M059J (cell line): ENCODE results near the gene CCDC40. TPM values are rescaled to one million over a fixed set of nuclear protein-coding genes. Genes with fewer than 3 reads are reported as not detected.

ENCODE experiments used
- DNase-seq: peaks from one replicate; pipeline ENCODE4 v3.0.0-alpha.2; 2012; ENCODE audit warnings: low read depth
- total RNA-seq: library from RNA; depleted of rRNA; stranded (reverse); fragments of >200 nt; shearing (Covaris generic); gene quantifications from 2 replicates; pipeline ENCODE4 v1.2.3, GENCODE V29; 2014

The CCDC40 gene
- total RNA-seq, 1 experiment from 2014 or later = 0.94 TPM

DNA sequence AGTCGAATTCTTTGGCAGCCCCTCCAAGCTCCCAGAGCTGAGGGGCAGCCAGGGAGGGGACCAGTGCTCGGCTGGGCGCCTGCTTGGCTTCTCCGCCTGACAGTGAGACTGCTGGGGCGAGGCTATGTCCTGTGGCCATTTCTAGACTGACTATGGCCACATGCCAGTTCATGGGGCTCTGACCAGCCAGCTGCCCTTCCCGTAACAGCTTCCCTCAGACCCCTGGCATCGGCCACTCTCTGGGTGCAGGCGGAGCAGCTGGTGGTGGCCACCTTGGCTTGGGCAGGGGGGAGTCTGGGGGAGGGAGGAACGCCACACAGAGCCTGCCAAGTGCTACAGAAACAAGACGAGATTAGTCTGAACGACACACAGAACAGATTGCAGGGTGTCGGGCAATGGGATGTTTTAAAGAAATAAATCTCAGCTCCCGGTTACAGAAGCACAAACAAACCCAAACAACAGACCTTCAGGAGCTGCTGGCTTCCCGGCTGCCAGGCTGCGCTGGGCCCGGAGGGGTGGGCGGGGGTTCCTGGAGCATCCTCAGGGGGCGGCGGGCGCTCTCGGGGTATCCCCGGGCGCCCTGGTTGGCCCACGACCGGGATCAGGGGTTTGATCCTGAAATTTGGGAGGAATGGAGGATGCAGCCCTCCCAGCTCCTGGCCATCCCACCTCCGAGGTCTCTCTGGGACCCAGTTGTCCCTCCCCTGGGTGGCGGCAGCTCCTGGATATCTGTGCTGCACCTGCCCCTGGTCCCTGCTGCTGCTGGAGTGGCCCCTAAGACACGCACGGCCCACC lies 35.3 kb upstream of the CCDC40 start:
- DNase-seq = no peak

DNA sequence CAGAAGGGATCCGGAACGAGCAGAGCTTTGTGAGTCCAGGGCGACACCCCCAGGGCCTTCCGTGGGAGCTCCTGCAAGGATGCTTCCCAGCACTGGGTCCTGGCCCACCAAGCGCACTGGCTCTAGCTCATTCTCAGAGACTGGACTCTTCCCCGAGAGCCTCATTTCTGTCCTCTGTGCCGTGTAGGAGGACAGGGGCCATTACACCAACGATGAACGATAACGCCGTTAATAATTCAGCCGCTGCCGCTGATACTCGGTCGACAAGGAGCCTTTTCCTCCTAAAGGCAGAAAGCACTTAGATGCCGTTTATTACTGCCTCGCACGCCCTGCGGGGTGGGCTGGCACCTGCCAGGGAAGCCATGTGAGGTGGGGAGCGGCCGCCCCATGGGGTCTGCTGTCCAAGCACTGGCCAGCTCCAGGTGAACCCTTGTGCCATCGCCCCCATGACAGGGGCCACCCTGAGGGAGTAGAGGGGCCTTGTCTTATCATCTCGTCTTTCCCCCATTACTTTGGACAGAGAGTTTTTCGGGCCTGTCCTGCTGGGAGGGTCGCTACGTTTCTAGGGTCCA lies 34.3 kb upstream of the CCDC40 start:
- DNase-seq = no peak

DNA sequence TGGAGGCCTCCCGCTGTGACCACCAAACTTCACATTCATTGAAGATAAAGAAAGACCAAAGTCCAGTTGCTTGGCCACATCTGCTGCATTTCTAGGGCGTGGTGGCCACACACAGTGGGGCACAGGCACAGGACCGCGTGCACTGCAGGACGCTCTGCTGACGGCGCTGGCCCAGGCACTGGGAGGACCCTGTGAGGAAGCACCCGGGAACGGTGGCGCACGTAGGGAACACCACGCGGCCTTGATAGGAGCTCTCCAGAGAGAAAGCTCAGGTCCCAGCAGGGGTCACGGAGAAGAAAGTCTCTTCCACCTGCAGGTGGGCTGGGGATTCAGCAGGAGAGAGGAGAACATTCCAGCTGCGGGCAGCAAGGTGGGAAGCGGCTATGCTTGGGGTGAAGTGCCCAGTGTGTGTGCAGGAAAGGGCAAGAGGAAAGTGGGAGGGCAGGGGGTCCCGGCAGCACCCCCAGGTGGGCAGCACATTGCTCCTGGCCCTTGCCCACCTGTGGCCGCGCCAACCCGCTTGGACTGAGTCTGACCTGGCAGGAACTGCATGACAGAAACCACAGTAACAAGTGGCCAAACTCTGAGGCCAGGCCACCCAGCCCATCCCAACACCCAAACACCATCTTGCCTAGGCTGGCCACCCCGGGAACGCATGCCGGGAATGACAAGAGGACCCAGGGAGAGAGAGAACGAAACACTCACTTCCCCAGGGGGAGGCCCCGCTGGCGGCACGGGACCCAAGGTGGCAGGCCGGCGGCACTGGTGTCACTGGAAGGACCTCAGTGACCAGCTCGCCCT lies 33.6 kb upstream of the CCDC40 start:
- no peak for DNase-seq

DNA sequence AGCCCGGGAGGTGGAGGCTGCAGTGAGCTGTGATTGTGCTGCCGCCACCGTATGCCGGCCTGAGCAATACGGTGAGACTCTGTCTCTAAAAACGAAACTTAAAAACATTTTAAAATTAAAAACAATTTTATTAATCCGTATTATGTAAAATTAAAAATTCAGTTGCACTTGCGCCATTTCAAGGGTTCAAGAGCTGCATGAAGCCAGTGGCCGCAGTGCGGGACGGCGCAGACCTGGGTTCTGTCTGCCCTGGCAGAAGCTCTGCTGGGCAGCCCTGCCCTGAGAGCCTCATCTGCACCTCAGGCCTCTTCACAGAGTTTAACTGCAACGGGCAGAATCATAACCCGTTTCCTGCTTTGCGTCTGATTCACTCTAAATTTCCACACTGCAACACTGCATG lies 32.5 kb upstream of the CCDC40 start:
- DNase-seq = no peak

DNA sequence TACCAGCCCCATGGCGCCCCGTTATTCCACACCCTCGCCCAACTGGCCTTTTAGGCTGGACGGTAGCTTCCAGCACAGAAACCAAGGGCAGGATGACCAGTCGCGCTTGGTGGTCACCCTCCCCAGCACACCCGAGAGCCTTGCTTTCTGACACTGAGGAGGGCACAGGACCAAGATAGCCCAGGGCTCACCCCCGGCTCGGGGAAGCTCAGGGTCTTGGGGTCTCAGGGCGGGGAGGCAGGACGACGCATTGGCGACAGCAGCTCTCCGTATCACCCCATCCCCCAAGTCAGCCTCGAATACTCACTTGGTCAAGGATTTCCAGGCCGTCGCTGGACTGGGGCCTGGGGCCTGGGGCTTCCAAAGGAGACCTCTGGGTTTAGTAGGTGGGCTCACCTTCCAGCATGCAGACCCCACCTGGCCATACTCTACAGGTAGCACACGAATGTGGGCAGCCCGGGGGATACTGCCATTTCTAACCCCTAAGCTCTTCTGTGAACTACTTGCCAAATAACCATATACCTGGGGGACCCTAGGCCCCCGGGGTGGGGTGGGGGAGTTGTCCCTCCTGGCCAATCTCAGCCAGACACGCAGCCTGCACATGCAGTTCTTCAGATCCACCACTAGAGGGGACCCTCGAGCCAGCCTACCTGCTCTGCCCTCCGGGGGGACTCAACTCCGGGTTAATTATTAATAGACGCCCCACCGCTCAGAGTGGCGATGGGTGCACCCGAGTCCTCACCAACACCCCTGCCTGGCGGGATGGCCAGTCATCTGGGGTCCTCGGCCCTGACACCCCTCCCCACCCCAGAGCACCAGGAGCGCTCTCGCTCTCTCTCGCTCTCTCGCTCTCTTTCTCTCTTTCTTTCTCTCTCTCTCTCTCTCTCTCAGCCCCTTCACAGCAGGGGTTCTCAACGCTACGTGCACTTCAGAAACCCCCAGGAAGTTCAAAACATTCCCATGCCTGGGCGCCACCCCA lies 30.8 kb upstream of the CCDC40 start:
- peak; percentile 33 for DNase-seq

DNA sequence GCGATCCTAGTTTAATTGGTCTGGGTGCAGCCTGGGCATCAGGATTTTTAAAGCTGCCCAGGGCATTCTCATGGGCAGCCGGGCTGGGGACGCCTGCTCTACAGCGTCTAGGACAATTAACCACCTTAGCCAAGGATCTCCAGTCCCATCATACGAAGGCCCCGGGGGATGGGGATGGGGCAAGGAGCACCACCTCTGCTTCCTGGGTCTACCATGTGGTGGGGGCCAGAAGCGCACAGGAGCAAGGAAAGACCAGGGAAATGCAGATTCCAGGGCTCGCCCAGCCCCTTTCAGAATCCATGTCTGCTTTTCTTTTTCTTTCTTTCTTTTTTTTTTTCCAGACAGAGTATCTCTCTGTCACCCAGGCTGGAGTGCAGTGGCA lies 30.1 kb upstream of the CCDC40 start:
- DNase-seq = no peak

DNA sequence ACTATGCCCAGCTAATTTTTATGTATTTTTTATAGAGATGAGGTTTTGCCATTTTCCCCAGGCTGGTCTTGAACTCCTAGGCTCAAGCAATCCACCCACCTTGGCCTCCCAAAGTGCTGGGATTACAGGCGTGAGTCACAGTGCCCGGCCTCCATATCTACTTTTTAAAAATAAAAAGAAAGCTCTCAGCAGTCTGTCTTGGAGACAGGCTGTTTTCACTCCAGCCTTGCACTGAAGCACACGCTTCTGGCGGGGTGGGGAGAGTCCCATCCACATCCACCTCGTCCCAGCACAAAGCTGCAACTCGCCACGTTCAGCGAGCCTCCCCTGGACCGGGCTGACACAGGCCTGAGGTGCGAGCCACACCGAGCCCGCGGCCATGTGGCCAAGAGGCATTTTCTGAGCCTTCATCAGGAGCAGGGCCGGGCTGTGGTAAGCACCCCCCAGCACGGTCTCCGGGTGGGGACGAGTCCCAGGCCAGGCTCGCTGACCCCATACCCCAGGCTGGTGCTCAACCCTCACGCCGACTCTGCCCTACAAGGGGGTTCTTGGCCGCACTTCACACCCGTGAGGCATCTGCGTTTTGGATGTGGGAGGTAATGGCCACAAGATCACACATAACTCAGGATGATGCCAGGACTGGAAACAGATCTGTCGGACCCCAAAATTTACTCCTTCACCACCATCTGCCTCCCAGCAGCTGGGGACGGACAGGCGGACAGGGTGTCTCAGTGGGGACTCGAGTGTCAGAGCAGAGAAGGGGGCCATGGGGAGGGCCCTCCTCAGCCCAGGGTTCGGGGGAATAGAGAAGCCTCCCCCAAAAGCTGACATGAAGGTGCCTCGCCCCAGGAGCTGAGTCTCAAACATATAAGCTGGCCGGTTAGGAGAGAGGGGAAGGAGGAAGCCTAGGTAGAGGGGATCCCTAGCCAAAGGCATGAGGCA lies 29.4 kb upstream of the CCDC40 start:
- DNase-seq = no peak

DNA sequence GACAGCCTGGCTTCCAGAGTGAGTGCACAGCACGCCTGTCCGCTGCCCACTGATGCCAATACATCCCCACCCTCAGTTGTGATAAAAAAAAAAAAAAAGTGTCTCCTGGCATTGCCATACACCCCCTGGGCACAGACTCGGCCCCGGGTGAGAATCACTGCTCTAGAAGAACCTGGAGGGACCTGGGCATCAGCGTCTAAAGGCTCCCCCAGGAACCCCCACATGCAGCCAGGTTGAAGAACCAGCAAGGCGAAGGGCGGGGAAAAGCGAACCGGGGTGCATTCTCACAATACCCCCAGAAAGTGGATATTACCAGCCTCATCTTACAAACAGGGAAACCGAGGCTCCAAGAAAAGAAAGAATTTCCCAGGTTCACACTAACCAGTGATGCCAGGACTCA lies 28.5 kb upstream of the CCDC40 start:
- no peak for DNase-seq

DNA sequence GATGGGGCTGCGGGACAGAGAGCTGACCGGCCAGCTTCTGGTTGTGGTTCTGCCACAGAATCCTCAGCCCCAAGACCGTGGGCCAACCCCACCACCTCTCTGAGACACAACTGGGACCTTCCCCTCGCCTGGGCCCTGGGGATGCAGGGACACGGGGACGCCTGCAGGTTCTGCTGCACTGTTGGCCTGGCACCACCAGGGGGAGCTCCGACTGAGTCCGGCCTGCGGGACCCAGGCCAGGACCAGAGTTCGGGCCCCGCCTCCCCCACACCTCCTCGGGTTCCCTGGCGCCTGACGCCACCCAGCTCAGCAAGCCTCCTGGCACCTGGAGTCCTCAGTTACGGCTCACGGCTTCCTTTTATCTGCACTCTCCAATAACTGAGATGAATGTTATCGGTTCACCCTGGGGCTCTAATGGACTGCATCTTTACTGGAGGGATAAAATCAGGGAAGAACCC lies 28.0 kb upstream of the CCDC40 start:
- DNase-seq = peak; percentile 62

DNA sequence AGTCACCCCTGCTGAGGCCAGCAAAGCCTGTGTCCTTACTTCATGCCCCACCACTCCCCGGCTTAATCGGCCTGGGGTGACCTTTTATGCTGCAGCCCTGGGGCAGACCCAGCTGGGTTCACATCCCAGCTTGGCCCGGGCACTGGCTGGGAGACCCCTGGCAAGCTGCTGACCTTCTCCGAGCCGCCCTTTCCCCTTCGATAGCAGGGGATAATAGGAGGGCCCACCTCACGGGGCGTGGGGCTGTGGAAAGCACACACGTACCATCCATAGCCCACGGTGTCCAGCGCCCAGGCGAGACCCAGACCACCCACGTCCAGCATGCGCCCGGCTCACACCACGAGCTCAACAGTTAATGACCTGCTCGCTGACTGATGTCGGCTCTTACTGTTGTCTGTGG lies 27.6 kb upstream of the CCDC40 start:
- no peak for DNase-seq

DNA sequence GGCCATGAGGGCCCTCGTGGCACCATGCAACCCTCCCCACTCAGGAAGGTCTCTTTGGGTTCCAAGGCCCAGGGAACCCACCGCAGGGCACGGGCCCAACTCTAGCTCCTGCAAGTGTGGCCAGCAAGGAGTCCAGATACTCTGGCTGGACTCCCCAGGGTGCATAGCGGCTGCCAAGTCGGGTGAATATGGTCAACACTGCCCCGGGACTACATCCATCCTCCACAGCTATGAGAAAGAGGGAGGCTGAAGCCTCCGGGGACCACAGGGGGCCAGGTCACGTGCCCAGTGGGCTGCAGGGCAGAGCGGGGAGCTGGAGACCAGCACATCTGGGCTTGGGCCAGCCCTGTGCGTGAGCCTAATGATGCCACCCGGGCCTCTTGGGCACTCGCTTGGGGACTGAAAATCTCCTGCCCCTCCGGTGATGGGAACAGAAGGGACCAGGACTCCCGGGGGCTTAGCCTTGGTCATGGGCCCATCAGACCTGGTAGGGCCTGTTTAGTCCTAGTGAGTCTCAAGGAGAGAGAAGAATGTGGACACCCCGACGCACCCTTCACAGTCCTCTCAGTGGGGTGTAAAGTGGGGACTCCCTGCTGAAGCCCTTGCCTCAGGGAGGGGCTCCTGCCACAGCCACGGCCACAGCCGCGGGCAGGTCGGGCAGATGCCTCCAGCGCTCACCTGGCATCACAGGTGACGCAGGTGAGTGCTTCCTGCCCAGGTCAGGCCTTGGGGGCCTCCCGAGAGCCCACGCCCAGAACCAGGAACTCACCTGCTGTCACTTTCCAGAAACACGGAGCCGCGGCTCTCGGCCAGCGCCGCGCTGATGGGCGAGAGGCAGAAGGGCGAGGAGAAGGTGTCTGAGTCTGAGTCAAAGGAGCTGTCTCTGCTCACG lies 26.8 kb upstream of the CCDC40 start:
- DNase-seq = no peak

DNA sequence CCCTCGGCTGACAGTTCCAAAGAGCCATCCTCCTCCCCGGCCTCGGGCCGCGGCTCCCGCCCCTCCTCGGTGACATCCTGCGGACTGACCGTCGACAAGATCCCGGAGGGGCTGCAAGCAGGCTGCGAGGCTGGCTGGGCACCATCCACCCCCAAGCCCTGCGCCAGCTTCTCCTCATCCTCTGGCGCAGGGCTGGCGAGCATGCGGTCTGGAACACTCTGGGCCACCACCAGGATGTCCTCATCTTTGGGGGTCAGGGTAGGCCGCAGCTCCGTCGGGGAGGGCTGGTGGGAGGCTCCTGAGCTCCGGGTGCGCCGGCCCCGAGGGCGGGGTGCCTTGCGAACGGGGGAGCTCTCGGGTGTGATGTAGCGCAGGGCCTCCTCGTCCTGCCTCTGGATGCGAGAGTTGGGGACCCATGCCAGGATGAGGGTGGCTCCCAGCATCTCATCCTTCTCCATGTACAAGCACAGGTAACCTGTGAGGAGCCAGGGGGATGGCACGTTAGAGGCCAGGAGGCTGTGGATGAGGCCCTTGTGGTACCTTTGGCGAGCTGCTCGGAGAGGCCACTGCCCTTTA lies 26.1 kb upstream of the CCDC40 start:
- no peak for DNase-seq

DNA sequence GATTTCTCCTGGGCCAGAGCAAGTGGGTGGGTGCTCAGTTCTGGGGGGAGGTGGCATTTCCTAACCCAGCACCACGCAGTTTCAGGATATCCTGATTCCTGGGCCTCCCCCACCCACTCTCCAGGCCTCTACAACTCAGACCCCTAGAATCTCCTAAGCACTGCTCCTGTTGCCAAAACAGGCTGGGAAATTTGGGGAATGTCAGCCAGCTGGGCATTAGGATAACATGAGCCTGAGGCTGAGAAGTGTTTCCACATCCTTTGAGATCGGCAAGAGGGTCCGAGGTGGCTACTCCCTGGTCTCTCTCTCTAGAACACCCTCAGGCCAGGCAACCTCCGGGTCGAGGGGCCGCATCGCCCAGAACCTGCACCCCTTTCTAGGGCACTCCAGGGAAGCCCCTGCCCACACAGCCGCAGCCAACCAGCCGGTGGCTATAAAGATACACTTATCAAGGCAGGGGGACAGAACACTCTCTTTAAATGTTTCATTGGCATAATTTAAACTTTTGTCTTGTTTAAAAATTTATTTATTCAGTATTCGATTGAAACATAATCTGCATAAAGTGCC lies 24.4 kb upstream of the CCDC40 start:
- DNase-seq = no peak

DNA sequence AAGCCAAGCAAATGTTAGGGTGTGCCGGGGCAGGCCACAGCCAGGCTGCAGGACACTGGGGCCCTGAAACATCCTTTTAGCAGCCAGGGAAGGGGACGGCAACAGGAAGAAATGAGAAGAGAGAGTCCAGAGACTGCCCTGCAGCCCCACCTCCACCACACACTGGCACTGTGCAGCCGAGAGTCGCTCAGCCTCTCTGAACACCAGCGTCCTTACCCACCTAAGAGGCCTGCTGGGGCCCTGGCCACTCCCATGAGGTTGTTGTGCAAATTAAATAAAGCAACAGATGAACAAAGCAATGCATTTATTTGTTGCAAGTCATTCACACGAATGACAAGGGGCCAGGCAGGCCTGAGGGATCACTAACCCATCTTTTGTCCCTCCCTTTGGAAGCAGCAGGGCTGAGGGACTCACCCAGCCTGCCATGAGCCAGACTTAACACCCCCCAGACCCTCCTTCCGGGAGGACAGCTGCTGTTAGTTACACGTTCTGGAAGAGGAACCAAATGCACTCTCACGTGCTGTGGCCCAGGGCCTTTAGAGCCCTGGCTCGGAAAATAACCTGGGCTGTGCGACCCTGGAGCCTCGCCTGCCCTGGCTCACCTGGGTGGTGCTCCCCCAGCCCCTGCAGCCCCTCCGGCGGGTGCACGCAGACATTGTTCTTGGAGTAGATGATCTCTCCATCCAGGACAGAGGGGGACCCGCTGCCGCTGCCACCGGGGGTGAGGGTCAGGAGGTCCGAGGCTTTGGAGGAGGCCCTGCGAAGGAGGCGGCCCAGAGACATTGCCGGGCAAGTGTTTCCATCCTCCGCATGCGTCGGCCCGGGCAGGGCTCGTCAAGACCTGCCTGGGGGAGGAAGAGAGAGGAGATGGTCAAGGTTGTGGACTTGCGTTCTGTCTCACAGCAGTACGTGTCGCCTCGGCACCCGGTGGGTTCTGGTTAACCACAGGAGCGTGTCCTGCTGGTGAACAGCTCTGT lies 23.4 kb upstream of the CCDC40 start:
- no peak for DNase-seq

DNA sequence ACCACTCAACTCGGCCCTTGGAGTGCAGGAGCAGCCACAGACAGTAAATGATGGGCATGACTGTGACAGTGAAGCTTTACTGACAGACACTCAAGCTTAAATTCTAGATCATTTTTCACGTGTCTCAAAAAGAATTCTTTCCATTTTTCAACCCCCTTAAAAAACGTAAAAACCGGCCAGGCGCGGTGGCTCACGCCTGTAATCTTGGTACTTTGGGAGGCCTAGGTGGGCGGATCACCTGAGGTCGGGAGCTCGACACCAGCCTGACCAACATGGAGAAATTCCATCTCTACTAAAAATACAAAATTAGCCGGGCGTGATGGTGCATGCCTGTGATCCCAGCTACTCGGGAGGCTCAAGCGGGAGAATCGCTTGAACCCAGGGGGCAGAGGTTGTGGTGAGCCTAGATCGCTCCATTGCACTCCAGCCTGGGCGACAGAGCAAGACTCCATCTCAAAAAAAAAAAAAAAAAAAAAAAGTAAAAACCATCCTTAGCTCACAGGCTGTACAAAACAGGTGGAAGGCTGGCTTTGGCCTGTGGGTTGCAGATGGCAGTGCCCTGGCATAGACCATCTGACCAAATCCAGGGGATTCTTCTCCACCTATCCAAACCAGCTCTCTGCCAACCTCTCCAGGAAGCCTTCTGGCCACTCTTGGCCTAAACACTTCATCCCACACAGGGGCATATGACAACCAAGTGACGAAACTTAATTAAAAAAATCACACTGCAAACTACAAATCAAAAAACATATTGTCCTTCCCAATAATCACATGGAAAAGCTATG lies 19.0 kb upstream of the CCDC40 start:
- DNase-seq = no peak

DNA sequence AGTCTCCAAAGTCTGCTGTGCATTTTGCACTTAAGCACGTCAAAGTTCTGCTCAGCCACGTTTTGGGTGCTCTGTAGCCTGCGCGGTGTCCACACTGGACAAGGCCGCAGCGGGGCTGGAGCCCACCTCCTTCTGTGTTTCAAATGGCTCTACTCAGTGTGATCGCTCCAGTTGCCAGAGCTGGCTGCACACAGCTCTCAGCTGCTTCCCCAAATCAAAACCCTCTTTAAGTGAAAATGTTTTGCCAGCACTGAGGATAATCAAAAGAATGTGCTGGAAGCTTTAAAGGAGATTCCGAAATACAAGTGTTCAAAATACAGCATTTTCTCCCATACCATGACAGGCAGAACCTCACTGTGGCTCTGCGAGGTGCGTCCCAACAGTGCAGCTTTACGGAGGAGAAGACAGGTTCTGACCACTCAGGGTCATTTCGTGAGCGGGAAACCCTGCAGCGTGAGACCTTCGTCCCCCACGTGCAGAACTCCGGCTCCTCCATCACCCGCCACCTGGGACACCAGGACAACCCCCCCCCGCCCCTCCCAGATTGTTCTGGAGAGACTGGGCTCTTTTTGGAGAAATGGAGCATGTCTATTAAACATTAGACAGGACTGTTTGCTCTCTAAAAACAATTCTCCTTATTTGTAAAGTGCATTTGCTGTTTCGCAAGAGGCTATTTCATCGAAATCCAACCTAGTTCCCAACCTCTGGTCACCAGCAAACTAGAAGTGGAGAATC lies 17.4 kb upstream of the CCDC40 start:
- no peak for DNase-seq
